Measurements from ENCODE around the gene CD300LD.
"Not testable (repeated sequence)": the region's sequence is repeated elsewhere in the genome, so short reads cannot be mapped to it uniquely, and the experiment has no call there.

The CD300LD gene

GRCh38 chr17:74606050-74606449, 14.0 kb upstream of the CD300LD start:
- DNase-seq (ENCODE audit: low spot score), result no peak

- no peak for DNase-seq (ENCODE audit: low spot score)
Observed at GRCh38 chr17:74605361-74605760, 13.3 kb upstream of the CD300LD start.

GRCh38 chr17:74604761-74605160, 12.7 kb upstream of the CD300LD start:
- DNase-seq (ENCODE audit: low spot score), result no peak

GRCh38 chr17:74604200-74604599, 12.1 kb upstream of the CD300LD start:
- no peak for DNase-seq (ENCODE audit: low spot score)

- DNase-seq (ENCODE audit: low spot score), result no peak
Observed at GRCh38 chr17:74603746-74604145, 11.7 kb upstream of the CD300LD start.

- DNase-seq (ENCODE audit: low spot score), result no peak
Observed at GRCh38 chr17:74603037-74603635, 11.1 kb upstream of the CD300LD start.

- DNase-seq (ENCODE audit: low spot score), result no peak
Observed at GRCh38 chr17:74601944-74602572, 10.0 kb upstream of the CD300LD start.

GRCh38 chr17:74599448-74599939, 7.4 kb upstream of the CD300LD start:
- no peak for DNase-seq (ENCODE audit: low spot score)

- no peak for DNase-seq (ENCODE audit: low spot score)
Observed at GRCh38 chr17:74599023-74599399, 6.9 kb upstream of the CD300LD start.

GRCh38 chr17:74598346-74599022, 6.4 kb upstream of the CD300LD start:
- no peak for DNase-seq (ENCODE audit: low spot score)

GRCh38 chr17:74597069-74597790, 5.1 kb upstream of the CD300LD start:
- no peak for DNase-seq (ENCODE audit: low spot score)

GRCh38 chr17:74595037-74595750, 3.1 kb upstream of the CD300LD start:
- DNase-seq (ENCODE audit: low spot score), result no peak

GRCh38 chr17:74591503-74591902, 580 bp downstream of the CD300LD start:
- no peak for DNase-seq (ENCODE audit: low spot score)

- no peak for DNase-seq (ENCODE audit: low spot score)
Observed at GRCh38 chr17:74585711-74586110, 6.4 kb downstream of the CD300LD start.

GRCh38 chr17:74584292-74585060, 7.6 kb downstream of the CD300LD start:
- no peak for DNase-seq (ENCODE audit: low spot score)

- no peak for DNase-seq (ENCODE audit: low spot score)
Observed at GRCh38 chr17:74582633-74583032, 9.4 kb downstream of the CD300LD start.

GRCh38 chr17:74579900-74580299, 12.2 kb downstream of the CD300LD start:
- no peak for DNase-seq (ENCODE audit: low spot score)

- DNase-seq (ENCODE audit: low spot score), result no peak
Observed at GRCh38 chr17:74578979-74579378, 13.1 kb downstream of the CD300LD start.

GRCh38 chr17:74574489-74575142, 17.5 kb downstream of the CD300LD start:
- DNase-seq (ENCODE audit: low spot score), result no peak

GRCh38 chr17:74573635-74574034, 18.4 kb downstream of the CD300LD start:
- not testable (repeated sequence) for DNase-seq (ENCODE audit: low spot score)

GRCh38 chr17:74573169-74573568, 18.9 kb downstream of the CD300LD start:
- no peak for DNase-seq (ENCODE audit: low spot score)

Data from germinal center (tissue), 1 donor.